ENCODE results near the gene CNOT1.
"Not testable (repeated sequence)": the region's sequence is repeated elsewhere in the genome, so short reads cannot be mapped to it uniquely, and the experiment has no call there.

The CNOT1 gene

DNA sequence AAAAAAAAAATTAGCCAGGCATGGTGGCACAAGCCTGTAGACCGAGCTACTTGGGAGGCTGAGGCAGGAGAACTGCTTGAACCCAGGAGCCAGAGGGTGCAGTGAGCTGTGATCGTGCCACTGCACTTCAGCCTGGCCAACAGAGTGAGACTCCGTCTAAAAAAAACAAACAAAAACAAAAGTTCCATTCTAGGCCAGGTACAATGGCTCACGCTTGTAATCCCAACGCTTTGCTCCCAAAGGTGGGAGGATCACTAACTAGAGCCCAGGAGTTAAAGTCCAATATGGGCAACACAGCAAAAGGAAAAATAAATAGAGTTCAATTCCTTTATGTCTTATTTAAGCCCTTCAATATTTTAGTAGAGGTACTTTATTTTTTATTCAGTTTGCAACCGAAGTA lies 47.5 kb downstream of the CNOT1 start:
- no peak for DNase-seq (ENCODE audit: low read depth)

DNA sequence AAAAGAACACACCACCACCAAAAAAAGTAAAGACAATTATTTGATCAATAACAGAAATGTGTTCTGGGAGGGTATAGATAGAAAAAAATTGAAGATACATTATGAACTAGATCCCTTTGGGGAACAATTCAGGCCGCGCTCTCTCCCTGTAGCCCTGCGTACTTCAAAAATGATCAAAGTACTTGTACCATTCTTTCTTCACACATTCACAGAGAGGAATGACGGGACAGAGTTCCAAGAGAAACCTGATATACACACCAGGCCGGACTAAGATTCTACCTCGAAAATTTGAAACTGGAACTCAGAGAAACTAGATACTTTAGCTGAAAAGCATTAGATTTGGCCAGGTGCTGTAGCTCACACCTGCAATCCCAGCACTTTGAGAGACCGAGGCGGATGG lies 50.0 kb downstream of the CNOT1 start:
- DNase-seq (ENCODE audit: low read depth): no peak

DNA sequence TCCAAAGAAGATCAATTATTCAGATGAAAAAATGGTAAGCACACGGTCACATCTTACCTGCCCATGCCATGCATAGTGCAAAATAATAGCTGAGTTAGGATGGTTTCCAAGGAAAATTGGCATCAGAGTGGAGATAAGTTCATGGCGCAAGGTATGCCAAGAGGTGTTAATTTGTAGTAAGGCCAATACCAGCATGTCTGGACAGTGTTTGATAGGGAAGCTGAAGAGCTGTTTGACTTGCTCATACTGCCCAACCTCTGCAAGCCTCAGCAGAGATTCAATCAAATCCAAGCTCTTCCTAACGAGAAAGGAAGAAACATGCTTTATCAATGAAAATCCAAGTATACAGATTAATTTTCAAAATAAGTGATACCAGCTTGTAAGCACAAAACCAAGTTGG lies 51.0 kb downstream of the CNOT1 start:
- DNase-seq (ENCODE audit: low read depth): no peak

DNA sequence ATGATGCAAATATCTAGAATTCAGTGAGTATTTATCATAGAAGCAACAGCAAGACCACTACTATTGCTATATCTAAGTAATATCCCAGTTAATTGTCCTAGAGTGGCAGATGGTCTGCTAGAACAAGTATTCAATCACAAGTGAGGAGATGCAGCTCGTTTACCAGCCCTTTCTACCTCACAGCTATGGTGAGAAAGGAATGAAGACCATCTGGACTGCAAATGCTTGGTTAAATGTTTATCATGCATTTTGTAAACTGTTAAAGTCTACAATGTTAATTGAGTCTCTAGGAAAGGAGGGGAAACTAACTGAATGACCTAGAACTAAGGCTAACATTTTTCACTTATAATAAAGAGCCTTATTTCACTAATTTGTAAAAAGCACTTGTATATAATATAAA lies 52.5 kb downstream of the CNOT1 start:
- DNase-seq (ENCODE audit: low read depth): no peak

DNA sequence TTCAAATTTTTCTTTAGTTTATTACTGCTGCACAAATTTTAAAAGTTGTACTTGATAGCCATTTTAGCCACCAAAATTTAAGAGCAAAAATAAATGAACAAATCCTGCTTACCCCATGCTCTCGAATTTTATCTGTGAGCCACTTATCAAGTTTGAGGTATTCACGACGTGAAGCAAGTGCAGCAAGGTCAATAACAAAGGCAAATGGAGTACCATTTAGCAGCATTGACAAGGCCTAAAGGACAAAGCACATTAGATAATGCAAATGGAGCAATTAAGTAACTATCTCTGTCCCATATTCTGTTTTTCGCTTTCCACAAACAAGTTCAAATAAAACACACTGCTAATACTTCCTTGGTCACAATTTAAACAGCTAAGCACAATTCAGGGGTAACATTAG lies 54.7 kb downstream of the CNOT1 start:
- DNase-seq (ENCODE audit: low read depth): no peak

DNA sequence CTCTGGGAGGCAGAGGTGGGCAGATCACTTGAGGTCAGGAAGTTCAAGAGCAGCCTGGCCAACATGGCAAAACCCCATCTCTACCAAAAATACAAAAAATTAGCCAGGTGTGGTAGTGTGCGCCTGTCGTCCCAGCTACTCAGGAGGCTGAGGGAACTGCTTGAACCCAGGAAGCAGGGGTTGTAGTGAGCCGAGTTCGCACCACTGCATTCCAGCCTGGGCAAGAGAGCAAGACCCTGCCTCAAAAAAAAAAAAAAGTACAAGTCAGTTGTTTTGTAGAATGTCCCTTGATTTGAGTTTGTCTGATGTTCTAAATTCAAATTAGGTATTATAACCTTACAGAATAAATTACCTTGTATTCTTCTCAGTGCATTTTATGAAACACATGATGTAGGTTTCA lies 63.9 kb downstream of the CNOT1 start:
- DNase-seq (ENCODE audit: low read depth): not testable (repeated sequence)

DNA sequence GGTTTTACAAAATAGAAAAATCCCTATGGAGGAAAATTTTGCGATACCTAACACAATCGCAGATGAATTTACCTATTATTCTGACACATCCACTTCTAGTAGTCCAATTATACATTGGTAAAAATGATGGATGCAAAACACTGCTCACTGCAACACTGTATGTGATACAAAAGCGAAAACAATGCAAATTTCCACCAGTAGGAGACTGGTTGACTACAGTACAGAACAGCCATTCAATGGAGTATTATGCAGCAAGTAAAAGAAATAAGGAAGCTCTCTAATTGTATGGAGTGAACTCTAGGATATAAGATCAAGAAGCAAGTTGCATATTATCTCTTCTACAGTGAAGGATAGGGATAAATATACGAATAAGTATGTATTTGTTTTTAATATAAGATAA lies 65.9 kb downstream of the CNOT1 start:
- DNase-seq (ENCODE audit: low read depth): no peak

DNA sequence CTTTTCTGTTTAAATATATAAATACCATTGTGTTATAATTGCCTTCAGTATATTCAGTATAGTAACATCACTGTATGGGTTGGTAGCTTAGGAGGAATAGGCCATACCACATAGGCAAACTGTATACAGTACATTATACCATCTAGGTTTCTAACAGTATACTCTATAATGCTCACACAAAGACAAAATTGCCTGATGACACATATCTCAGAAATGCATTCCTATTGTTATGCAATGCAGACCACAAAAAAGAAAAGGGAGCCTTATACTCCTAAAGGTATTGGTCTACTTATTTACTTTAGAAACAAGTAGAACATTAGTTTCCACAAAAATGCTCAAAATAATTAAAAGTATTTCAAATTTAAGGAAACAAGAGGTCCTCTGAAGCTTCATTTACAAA lies 66.4 kb downstream of the CNOT1 start:
- peak; percentile 48 for DNase-seq (ENCODE audit: low read depth)

DNA sequence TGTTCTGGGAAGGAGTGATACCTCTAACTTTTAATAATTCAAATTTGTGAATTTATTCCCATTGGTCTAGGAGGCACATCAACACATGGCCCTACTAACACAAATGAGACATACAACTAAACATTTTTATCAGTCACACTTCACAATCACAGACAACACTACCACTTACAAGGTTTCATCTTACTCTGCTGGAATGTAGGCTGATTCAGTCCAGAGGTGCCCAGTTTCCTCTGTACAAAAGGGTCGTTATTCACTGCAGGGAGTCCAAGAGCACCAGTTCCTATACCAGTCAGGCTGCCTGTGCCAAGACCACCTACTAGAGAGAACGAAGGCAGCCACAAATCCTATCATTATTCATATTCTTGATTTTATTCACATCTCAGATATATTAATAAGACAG lies 72.9 kb downstream of the CNOT1 start:
- DNase-seq (ENCODE audit: low read depth): peak; percentile 10

DNA sequence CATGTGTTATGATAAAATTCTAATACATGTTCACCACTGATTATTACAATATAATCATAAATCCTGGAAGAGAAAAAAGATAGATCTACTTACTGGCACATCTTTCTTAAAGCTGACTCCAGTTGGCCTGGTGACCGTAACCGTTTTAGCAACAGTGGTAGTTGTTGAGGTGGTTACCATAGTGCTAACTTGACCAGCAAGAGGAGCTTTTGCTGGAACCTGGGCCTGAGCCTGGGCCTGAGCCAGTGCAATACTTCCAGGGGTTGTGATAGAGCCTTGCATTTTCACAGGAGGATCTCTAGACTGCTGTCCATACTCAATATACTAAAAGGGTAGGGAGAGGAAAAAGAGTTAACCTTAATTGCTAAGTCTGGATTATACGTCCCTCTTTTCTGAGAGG lies 78.1 kb downstream of the CNOT1 start:
- no peak for DNase-seq (ENCODE audit: low read depth)

DNA sequence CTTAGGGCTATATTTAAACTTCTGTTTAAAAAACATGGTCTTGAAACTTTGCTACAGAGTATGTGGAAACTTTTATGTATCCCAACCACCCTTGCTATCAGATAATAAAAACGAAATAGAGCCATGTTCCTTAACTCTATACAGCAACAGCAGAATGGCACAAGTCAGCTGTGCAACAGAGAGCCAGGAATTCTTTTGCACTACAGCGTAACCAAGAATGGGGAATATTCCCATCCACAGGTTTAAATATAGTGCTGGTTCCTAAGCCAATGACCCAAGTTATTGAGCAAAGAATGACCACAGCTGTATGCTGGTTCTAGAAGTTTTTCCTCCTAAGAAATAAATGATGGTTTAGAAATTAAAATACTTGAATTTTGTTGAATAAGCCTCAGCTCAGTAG lies 81.2 kb downstream of the CNOT1 start:
- DNase-seq (ENCODE audit: low read depth): no peak

DNA sequence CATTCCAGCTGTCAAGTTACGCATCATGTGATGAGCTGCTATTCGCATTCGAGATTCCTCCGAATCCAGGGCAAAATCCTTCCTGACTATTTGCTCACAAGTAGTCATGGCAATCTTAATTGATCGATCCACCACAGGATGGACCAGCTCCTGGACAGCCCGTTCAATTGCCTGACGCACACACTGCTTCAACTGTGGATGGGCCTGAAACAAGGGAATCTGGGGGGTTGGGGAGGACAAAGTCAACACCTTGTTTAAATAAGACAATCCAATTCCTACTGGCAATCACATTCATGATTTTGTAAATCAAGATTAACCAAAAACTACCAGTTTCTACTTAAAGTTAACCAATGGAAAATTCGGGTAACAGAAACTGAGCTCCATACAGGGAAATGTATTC lies 85.9 kb downstream of the CNOT1 start:
- DNase-seq (ENCODE audit: low read depth): no peak

DNA sequence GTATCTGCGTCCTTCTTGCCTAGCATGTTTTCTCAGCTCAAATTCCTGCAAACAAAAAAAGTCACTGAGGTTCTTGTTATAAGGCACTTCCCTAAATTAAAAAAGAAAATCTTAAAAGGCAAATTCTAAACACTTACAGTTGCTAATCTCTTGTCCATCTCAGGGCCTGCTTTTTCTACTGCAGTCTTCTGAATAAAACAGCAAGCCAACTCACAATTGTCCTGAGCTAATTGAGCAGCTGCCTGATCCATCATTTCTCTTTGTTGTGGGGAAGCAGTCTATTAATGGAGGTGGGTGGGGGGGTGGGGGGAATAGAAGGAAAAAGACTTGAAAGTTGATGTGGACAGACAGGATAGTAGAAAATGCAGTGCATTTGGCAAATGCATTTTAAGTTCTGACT lies 87.3 kb downstream of the CNOT1 start:
- no peak for DNase-seq (ENCODE audit: low read depth)

DNA sequence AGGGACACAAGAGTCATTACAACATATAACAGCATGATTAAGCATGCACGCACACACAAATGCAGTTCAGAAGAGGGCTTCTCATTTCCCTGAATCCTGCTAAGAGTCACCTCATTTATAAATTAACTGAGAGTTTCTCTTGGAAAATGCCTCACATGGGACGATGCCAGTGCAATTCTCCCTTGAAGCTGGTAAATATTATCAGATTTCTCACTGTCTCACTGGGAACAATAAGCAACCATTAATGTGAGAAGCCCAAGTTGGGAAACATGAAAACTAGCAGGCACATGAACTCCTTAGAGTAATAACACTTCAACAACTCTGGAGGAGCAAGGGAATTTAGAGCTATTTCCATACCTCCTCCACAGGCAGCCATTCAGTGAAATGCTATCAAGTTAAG lies 87.9 kb downstream of the CNOT1 start:
- no peak for DNase-seq (ENCODE audit: low read depth)

DNA sequence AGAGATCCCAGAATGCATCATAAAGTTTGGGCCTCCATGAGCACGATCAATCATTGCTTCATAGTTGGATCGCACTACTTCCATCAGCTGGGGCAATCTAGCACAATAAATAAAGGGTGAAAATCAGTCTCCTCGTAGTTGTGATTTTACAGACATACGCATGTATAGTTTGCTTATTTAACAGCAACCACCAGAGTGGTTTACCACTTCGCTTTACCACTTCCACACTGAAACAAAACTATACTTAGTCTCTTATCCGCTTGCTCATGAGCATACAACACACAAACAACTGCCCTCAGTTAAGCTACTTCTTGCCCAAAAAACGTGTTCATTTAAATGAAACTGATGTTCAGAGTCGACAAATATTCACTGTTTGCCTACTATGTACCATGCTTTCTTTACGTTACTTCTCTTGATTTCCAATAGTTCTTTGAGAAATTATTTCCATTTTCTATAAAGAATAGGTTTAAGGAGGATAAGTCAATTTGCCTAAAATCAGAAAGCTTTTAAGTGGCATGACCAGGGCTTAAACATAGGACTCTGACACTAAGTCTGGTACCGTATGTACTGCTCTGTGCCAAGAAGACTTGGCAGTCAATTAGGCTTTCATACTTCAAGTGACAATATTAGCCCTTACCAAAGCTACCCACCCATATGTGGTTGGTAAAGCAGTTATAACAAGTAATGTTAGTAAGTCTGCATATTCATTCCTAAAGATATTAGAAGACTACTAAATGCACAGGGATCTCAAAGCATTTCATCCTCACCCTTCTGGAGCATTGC lies 92.3 kb downstream of the CNOT1 start:
- no peak for DNase-seq (ENCODE audit: low read depth)

DNA sequence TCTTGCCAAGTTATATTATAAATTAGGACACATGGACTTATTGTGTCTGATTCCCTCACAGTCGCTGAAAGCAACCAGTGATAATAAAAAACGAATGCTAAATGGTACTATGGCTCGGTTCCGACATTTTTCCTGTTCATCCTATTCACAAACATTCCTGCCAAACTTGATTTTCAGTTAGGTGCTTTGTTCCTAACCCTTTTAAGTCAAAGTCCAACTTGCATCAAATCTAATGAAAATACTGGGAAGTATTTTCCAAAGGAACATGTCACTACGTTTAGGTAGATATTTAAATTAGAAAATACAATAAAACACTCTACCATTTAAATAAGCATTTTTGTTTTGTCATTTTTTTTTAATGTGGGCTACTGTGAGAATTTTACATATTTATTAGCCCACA lies 93.3 kb downstream of the CNOT1 start:
- no peak for DNase-seq (ENCODE audit: low read depth)

DNA sequence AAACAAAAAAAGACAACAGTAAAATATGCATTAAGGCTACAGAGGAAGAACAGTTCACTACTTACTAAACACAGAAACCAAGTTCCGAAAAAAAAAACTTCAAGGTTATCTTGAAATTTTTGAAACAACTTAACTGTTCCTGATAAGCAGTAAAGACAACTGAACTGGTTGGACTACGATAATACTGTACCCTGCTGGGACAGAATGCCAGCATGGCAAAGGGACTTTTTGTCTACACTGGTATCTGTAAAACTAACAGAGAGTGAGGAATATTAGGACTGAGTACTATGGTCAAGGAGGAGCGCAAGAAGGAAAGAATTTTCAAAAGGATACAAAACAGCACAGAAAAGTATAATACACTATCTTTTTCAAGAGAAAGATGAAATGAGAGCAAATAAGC lies 94.5 kb downstream of the CNOT1 start:
- DNase-seq (ENCODE audit: low read depth): no peak

DNA sequence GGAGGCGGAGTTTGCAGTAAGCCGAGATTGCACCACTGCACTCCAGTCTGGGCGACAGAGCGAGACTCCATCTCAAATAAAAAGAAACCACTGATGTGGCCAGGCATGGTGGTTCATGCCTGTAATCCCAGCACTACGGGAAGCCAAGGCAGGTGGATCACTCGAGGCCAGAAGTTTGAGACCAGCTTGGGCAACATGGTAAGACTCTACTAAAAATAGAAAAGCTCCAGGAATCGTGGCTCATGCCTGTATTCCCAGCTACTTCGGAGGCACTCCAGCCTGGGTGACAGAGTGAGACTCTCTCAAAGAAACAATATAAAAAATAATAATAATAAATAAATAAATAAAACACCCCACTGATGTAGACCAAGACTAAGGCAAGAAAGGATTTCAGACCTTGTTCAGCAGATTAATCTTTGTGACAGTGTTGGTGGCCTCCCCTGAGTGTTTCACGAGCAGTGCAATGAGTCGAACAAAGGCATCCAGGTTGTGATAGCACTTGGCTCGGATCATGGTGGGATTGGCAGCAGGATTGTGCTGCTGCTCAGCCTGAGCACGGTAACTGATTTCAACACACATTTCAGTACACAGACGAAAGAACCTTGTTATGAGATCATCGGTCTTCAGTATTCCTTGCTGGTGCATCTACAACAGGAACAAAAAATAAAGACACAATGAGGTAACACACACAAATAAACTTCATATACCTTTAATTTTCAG lies 95.7 kb downstream of the CNOT1 start:
- no peak for DNase-seq (ENCODE audit: low read depth)

DNA sequence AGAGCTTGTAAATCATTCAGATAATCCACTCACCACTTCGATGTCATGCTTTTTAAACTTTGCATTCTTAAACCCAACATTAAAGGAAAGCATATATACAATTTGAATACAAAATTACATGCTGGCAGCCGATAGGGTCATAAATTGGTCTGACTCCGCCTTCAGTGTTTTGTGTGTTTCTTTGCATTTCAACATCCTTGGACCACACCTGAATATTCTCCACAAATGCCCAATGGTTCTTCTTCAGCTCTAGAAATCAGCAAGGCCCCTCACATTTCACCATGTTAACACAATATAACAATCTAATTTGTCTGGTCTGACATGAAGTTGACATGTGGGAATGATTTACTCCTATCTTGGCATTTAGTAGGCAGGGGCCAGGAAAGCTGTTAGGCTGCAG lies 97.2 kb downstream of the CNOT1 start:
- DNase-seq (ENCODE audit: low read depth): no peak

DNA sequence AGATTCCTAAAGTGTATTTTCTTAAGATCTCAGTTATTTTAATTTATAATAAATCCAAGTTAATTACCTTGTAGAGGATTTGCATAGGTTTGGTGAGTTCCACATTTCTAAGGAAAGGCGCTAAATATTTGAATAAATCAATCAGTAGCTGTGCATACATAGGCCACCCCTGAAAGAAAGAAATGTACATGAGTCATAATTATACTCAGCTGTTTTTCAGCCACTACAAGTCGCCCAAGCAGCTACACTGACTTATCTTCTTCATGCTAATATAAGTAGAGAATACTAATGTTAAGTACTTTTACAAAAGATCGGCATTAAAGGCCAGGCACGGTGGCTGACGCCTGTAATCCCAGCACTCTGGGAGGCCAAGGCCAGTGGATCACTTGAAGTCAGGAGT lies 99.4 kb downstream of the CNOT1 start:
- no peak for DNase-seq (ENCODE audit: low read depth)

DNA sequence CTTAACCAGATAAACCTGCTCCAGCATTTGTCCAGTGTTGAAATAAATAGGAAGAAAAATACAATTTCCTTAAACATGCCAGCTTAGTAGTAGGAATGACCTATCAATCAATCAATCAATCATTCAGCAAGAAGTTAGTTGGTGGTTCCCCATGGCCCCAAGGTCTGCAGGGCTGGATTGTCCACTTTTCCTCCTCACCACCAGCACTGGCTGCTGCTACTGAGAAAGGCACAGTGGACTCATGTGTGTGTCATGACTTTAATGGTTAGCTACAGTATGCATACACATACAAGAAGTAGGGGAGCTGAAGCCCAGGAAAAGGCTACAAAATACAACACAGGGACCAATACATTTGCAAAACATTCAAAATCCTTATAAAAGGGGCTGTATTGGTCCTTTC lies 109.9 kb downstream of the CNOT1 start:
- no peak for DNase-seq (ENCODE audit: low read depth)

DNA sequence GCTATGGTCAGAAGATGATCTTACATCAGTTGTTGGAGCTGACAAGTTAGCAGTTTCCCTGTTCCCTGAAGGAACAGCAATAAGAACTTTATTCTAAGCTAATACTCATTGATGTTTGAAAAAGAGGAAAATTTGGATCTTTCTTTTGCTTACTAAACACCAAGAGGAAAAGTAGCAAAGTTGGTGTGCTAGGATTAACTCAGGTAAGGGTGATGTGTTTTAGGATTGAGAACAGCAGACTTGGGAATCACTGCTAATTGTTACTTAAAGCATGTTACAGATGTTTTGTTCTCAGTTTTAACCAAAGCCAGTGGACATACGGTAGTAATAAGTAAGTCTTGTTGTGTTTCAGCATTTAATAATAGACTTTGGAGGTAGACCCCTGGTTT lies 110.7 kb downstream of the CNOT1 start:
- no peak for DNase-seq (ENCODE audit: low read depth)

DNA sequence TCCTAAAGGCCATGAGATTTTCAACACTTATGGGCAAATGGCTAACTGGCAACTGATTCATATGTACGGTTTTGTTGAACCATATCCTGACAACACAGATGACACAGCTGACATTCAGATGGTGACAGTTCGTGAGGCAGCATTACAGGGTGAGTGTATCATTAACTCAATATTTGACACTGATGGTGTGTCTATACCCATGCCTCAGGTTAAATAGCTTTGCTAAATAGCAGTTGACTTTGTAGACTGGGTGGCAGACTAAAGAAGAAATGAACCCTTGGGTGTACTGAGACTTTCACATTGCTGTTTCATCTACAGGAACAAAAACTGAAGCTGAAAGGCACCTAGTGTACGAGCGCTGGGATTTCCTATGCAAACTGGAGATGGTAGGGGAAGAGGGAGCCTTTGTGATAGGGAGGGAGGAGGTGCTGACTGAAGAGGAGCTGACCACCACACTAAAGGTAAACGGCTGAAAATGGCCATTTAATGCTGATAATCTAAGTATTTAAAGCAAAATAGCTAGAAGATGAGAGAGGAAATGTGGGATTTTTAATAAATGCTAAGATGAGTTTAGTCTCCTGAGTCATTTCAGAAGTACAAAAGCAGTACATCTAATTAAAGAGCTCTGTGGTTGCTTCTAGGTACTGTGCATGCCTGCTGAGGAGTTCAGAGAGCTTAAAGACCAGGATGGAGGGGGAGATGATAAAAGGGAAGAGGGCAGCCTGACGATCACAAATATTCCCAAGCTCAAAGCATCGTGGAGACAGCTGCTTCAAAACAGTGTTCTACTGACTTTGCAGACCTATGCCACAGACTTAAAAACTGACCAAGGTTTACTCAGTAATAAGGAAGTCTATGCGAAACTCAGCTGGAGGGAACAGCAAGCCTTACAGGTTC lies 111.3 kb downstream of the CNOT1 start:
- no peak for DNase-seq (ENCODE audit: low read depth)
